Neural progenitor cell (in vitro differentiated cells): ENCODE data around the gene MATR3.

Experiments used
- EZH2 ChIP-seq: fragments of 200-600 bp; sonication (generic); IDR thresholded peaks from 2 replicates; pipeline ENCODE4 v1.6.1; 2017; ENCODE audit warnings: antibody characterized with exemption, mild to moderate bottlenecking, moderate library complexity
- EZH2phosphoT487 ChIP-seq: fragments of 200-600 bp; sonication (generic); IDR thresholded peaks from 2 replicates; pipeline ENCODE4 v1.6.1; 2017; ENCODE audit warnings: antibody characterized with exemption
- TF ChIP-seq, protein P1 (sequence below): fragments of 200-600 bp; sonication (generic); IDR thresholded peaks from 2 replicates; pipeline ENCODE4 v1.5.1; 2017; ENCODE audit warnings: antibody characterized with exemption, mild to moderate bottlenecking

DNA sequence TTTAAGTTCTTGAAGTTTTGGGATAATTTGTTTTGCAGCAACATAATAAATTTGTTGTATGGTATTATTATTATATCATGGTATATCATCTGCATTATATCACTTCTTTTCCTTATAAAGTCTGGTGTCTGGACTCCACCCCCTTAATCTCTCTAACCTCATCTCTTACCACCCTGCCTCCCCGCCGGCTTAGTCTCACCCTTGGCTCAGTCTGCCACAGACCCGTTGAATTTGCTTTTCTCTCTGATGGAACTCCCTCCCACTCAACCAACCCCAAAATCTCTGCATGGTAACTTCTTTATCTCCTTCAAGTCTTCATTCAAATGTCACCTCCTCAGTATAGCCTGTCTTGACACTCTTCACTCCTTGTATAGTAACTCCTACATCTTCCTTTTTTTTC lies 29.6 kb upstream of the MATR3 start:
- TF ChIP-seq, protein P1, sequence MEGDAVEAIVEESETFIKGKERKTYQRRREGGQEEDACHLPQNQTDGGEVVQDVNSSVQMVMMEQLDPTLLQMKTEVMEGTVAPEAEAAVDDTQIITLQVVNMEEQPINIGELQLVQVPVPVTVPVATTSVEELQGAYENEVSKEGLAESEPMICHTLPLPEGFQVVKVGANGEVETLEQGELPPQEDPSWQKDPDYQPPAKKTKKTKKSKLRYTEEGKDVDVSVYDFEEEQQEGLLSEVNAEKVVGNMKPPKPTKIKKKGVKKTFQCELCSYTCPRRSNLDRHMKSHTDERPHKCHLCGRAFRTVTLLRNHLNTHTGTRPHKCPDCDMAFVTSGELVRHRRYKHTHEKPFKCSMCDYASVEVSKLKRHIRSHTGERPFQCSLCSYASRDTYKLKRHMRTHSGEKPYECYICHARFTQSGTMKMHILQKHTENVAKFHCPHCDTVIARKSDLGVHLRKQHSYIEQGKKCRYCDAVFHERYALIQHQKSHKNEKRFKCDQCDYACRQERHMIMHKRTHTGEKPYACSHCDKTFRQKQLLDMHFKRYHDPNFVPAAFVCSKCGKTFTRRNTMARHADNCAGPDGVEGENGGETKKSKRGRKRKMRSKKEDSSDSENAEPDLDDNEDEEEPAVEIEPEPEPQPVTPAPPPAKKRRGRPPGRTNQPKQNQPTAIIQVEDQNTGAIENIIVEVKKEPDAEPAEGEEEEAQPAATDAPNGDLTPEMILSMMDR, result no peak
- no peak for TF ChIP-seq EZH2
- no peak for TF ChIP-seq EZH2phosphoT487
